GM12891 (cell line): ENCODE data around the gene CDIPT.

ENCODE experiments used
- POLR2A ChIP-seq: IDR thresholded peaks from 2 replicates; pipeline ENCODE4 v1.6.1; 2011; ENCODE audit warnings: low read depth, low read length, control low read depth
- POLR2AphosphoS5 ChIP-seq: IDR thresholded peaks from 2 replicates; pipeline ENCODE4 v1.6.1; 2011; ENCODE audit warnings: low read depth, low read length, control low read depth
- TAF1 ChIP-seq: IDR thresholded peaks from 2 replicates; pipeline ENCODE4 v1.6.1; 2011; ENCODE audit warnings: low read depth, low read length, control low read depth

- no peak for TF ChIP-seq POLR2A
- no peak for TF ChIP-seq POLR2AphosphoS5
- TF ChIP-seq TAF1: no peak
These were observed 33.8 kb upstream of the CDIPT start for GRCh38 chr16:29896841-29897240.
